ENCODE results near the gene ABCB8. TPM values are rescaled to one million over a fixed set of nuclear protein-coding genes. Genes with fewer than 3 reads are reported as not detected.
A peak's percentile ranks its signal among the peaks of the same experiment; 100 is the strongest.

The ABCB8 gene
- polyA plus RNA-seq, 12 donors = 12.2 to 33.6 (median 18.1) TPM; not detected in 1

- no peak for DNase-seq
These were observed 25.5 kb downstream of the ABCB8 start for GRCh38 chr7:151053751-151054150.

DNA sequence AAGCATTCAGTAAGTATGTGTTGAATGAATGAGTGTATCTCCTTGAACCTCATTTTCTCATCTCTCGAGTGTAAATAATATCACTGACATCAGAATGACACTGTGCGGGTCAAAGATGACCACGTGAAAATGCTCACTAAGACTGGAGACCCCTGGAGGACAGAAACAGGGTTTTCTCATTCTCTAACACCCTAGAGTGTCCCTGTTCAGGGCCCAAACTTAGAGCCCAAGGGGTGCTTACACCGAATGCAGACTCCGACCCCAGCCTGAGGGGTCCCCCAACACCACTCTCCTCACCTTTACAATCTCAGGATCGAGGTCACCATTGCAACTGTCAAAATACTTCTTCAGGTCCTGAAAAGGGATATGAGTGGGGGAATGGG lies 28.0 kb downstream of the ABCB8 start:
- DNase-seq = no peak

DNA sequence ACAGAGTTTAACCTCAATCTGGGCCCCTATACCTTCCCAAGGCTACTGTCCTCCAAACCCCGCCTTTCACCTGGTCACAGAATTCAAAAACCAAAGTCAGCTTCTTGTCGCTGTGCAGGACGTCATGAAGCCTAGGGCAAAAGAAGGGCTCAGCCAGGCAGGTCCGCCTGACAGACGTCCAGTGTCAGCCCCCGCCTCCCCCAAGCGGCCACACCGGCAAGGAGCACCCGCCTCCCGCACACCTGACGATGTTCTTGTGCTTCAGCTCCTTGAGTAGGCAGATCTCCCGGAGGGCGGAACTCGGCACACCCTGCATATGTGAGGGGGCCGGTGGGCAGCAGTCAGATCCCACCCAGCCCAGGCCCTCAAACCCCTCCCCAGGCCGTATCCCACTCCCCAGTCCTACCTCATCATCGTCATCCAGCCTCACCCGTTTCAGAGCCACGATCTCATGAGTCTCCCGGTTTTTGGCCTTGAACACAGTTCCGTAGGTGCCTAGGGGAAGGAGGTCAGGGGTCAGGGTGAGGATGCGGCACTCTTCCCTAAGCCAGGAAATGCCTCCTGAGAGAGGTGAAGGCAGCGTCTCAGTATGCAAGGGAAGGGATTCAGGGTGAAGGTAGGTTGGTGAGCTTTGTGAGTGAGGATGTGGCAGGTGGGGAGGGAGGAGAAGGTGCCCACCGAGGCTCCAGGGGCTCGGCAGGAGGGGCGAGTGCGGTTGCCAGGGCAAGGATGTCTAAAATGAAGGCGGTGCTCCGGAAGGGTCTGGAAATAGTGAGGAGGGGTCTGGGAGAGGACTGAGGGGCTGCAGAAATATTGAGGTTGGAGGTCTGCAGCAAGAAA lies 28.6 kb downstream of the ABCB8 start:
- DNase-seq = no peak

DNA sequence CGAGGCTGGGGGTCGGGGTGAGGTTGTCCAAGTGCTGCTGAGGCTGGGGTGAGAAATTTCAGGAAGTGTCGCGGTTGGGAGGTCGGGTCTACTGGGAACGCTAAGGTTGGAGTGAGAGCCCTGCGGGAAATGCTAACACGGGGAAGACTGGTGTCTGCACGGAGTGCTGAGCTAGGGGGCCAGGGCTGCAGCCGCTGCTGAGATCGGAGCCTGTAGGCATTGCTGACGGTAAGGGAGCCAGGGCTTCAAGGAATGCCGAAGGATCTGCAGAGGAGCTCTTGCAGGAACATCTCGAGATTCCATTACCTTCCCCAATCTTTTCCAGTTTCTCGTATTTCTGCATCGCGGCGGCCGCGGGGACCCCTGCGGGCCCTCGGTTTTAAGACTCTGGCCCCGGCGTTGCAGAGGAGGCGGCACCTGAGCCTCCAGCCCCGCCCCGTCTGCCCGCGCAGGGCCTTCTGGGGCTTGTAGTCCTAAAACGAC lies 29.3 kb downstream of the ABCB8 start, which contains the start of gene CDK5:
TSS of gene CDK5 (minus strand) at position 392 of the 483 bp plus-strand sequence. CDS start at position 343, 49 bp downstream.
- no peak for DNase-seq

DNA sequence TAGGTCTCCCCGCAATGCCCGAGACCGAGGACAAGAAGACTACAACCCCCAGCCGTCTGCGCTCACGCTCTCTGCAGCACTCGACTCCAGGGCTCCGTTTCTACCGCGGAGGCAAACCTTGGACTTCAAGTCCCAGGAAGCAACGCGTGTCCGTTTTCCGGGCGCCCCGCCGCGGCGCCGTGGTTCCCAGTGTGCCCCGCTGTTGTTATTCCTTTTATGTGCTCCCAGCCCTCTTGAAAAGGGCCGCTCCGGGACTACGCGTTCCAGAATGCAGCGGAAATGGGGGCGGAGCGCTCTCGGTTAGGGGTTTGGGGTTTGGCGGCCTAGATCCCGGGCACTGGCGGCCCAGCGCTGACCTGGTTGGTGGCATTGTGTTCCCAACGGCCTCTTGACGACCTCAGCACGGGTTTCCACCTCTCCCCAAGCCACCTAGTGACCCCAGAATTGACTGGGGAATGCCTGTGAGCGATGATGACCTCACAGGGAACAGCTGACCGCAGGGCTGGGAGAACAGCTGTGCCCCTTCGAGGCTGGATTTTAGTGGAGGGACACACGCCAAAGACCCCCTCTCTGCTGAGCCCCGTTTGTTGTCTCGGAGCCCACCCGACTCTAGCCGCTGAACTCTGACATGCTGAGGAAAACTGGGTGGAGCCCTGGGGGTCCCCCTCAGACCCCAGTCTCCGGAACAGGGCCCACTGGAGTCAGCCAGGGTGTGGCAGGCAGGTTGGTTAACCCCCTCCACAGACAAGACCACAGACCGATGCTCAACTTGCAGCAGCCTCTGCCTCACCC lies 29.9 kb downstream of the ABCB8 start:
- peak; percentile 99 for DNase-seq

- DNase-seq = no peak
These were observed 30.6 kb downstream of the ABCB8 start for GRCh38 chr7:151058781-151059366.

GRCh38 chr7:151059367-151060112 lies 31.3 kb downstream of the ABCB8 start, which contains the start of gene SLC4A2:
TSS of gene SLC4A2 (plus strand) at chr7:151059589. CDS start at chr7:151061988, 2,399 bp downstream.
- DNase-seq = peak; percentile 77

- no peak for DNase-seq
These were observed 31.8 kb downstream of the ABCB8 start for GRCh38 chr7:151060113-151060415.

- no peak for DNase-seq
These were observed 32.4 kb downstream of the ABCB8 start for GRCh38 chr7:151060416-151061212.

DNA sequence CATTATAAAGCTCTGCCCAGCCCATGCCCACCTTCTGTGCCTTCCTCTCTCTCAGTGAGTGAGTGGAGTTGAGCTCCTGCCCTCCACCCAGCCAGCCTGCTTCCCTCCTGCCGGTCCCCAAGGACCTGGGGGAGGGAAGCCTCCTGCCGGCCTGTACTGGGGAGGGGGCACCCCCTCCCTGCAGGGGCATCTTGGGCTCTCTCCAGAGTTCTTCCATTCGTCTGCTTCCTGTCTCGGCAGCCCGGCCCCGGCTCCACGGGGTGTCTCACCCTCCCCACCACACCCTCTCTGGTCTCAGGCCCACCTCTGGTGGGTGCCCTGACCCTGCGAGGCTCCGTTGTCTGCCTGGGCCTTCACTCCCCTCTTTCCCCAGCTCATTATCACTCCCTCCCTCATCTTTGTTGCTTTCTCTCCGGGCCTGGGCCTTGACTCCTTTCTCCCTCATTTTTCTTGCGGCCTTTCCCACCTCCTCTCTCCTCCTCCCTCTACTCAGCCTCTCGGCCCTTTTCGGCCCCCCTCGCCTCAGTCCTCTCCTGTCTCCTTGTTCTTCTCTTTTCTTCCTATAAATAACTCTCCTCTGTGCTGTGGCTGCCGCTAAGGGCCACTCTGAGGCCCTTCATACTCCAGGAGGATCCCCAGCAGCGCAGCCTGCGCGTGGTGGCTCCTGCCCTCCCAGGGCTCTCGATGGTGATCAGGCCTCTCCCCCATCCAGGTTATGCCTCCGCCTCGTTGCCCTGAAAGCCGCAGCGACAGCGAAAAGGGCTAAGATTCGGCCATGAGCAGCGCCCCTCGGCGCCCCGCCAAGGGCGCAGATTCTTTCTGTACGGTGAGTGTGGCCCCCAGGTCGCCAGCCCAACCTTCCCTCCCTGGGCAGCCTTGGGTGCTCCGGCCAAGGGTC lies 33.2 kb downstream of the ABCB8 start:
- no peak for DNase-seq

GRCh38 chr7:151062111-151062398 lies 33.8 kb downstream of the ABCB8 start:
- DNase-seq = no peak

GRCh38 chr7:151062399-151063211 lies 34.4 kb downstream of the ABCB8 start:
- DNase-seq = no peak

DNA sequence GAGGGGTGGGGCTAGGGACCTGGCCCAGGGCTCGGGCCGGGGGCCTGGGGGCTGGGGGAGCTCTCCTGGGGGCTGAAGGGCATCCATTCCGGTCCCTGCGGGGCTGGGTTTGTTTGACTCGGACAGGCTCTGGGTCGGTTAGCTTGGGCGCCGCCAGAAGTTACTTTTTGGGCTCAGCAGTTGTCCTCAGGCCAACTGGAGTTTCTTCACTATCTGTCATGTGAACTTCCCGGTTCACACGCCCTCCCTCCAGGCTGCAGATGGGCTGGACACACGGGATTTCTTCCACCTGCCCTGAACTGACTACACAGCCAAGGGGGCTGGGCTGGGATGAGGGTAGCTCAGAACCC lies 34.9 kb downstream of the ABCB8 start:
- DNase-seq = no peak

GRCh38 chr7:151064454-151064853 lies 36.2 kb downstream of the ABCB8 start:
- DNase-seq = no peak

- DNase-seq = no peak
These were observed 36.7 kb downstream of the ABCB8 start for GRCh38 chr7:151064993-151065392.

DNA sequence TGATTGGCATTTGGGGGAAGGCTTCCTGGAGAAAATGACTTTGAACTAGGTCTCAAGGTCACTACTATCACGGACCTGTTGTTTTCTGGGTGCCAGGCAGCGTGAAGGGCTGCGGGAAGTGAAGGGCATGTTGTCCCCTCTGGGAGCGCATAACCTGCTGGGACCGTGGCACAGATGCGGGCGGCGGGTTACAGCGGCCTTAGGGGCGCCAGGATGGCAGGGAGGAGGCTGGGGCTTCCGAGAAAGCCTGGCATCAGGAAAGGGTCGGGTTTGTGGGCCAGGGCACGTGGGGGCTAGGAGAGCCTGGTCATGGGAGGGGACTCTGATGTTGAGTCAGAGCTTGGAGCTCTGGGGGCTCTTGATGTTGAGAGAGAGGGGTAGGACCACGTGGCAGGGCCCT lies 37.3 kb downstream of the ABCB8 start:
- DNase-seq = no peak

DNA sequence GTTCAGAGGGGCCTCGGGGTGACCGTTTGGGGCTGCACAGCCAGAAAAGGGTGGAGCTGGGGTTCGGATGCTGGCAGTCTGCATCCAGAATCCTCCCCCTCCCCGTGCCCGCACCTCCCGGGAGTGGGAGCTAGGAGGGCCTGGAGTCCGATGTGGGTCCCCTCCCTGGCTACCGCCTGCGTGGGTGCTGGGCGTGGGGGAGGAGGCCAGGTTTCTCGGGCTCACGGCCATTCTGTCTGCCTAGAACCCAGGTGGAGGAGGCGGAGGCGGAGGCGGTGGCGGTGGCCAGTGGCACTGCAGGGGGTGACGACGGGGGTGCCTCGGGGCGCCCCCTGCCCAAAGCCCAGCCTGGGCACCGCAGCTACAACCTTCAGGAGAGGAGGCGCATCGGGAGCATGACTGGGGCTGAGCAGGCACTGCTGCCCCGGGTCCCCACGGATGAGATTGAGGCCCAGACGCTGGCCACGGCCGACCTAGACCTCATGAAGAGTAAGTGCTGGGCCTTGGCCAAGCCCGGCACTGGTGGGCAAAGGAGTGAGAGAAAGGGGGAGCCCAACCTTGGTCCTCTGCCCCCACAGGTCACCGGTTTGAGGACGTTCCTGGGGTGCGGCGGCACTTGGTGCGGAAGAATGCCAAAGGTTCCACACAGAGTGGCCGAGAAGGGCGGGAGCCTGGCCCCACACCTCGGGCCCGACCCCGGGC lies 38.2 kb downstream of the ABCB8 start:
- no peak for DNase-seq

GRCh38 chr7:151068069-151068773 lies 40.0 kb downstream of the ABCB8 start:
- no peak for DNase-seq
